GM21367 (cell line): ENCODE data around the gene ZBTB21.

ENCODE experiments used
- ATAC-seq: cut with Tn5 transposase; IDR thresholded peaks from one replicate; pipeline ENCODE4 v1.9.1; 2021; ENCODE audit not compliant: unreplicated experiment

ZBTB21 gene

GRCh38 chr21:42021371-42022090, 11.4 kb upstream of the ZBTB21 start:
- no peak for ATAC-seq

GRCh38 chr21:42019706-42020105, 9.5 kb upstream of the ZBTB21 start:
- ATAC-seq, result no peak

- no peak for ATAC-seq
Measured at GRCh38 chr21:42019101-42019605, 9.0 kb upstream of the ZBTB21 start.

GRCh38 chr21:42017022-42017421, 6.9 kb upstream of the ZBTB21 start:
- no peak for ATAC-seq

- no peak for ATAC-seq
Measured at GRCh38 chr21:42016364-42016985, 6.3 kb upstream of the ZBTB21 start.

GRCh38 chr21:42013931-42014330, 3.8 kb upstream of the ZBTB21 start:
- ATAC-seq, result no peak

- no peak for ATAC-seq
Measured at GRCh38 chr21:42013376-42013775, 3.2 kb upstream of the ZBTB21 start.

GRCh38 chr21:42012763-42013329, 2.7 kb upstream of the ZBTB21 start:
- ATAC-seq, result no peak

GRCh38 chr21:42012344-42012743, 2.2 kb upstream of the ZBTB21 start:
- no peak for ATAC-seq

- peak; percentile 12 for ATAC-seq
Measured at GRCh38 chr21:42010507-42011495, 641 bp upstream of the ZBTB21 start.

- ATAC-seq, result no peak
Measured at GRCh38 chr21:42009018-42009830, 936 bp downstream of the ZBTB21 start.

- no peak for ATAC-seq
Measured at GRCh38 chr21:42007356-42007940, 2.7 kb downstream of the ZBTB21 start.

- no peak for ATAC-seq
Measured at GRCh38 chr21:42006765-42007164, 3.4 kb downstream of the ZBTB21 start.

GRCh38 chr21:42004406-42005199, 5.6 kb downstream of the ZBTB21 start:
- ATAC-seq, result no peak

GRCh38 chr21:42003051-42003461, 7.1 kb downstream of the ZBTB21 start:
- ATAC-seq, result no peak

GRCh38 chr21:42002421-42002958, 7.7 kb downstream of the ZBTB21 start:
- ATAC-seq, result peak; percentile 50

- ATAC-seq, result no peak
Measured at GRCh38 chr21:42001781-42002180, 8.4 kb downstream of the ZBTB21 start.

GRCh38 chr21:42000908-42001307, 9.3 kb downstream of the ZBTB21 start:
- ATAC-seq, result no peak

- ATAC-seq, result no peak
Measured at GRCh38 chr21:41997657-41998056, 12.5 kb downstream of the ZBTB21 start.
